H1 (cell line): ENCODE results near the gene NAGLU. TPM values are rescaled to one million over a fixed set of nuclear protein-coding genes. Genes with fewer than 3 reads are reported as not detected.

Source experiments
- CTCF ChIA-PET: fragments of 300-600 bp; sonication (Branson Sonifier 250); formaldehyde crosslinking; loops from one replicate; lab custom pipeline; 2021; ENCODE audit not compliant: partially characterized antibody; lab: Charles Lee
- POLR2A ChIA-PET: fragments of 300-600 bp; sonication (Branson Sonifier 250); formaldehyde crosslinking; loops from one replicate; lab custom pipeline; 2021; ENCODE audit warnings: inconsistent platforms; ENCODE audit not compliant: partially characterized antibody; lab: Charles Lee
- DNase-seq, 2 experiments: peaks; one replicate each; pipeline versions ENCODE4 v3.0.0 to v3.0.0-alpha.2; 2010 to 2022; ENCODE audit warnings: low spot score in 2 of 2, low read depth in 1 of 2, mixed read lengths in 1 of 2
- FAIRE-seq: peaks from 2 replicates; lab custom pipeline; 2011; peaks lifted over from hg19 to GRCh38; lab: Jason Lieb, UNC
- H2AFZ ChIP-seq: 2 replicates; pipeline ENCODE4 v1.8.1; 2012; ENCODE audit warnings: low read length, inconsistent platforms
- H2AK5ac ChIP-seq: 2 replicates; pipeline ENCODE4 v1.6.1; 2013; ENCODE audit warnings: low read depth, low read length
- H2BK120ac ChIP-seq: replicated peaks from 2 replicates; pipeline ENCODE3; 2013; ENCODE audit warnings: low read depth, low read length, inconsistent platforms
- H2BK12ac ChIP-seq: 2 replicates; pipeline ENCODE4 v1.6.1; 2013; ENCODE audit warnings: low read depth, low read length
- H2BK15ac ChIP-seq: 2 replicates; pipeline ENCODE4 v1.6.1; 2013; ENCODE audit warnings: low read length
- H2BK20ac ChIP-seq: 2 replicates; pipeline ENCODE4 v1.6.1; 2013; ENCODE audit warnings: low read length
- H2BK5ac ChIP-seq: 2 replicates; pipeline ENCODE4 v1.6.1; 2013; ENCODE audit warnings: low read depth, low read length
- H3K14ac ChIP-seq: 2 replicates; pipeline ENCODE4 v1.6.1; 2013; ENCODE audit warnings: inconsistent platforms; ENCODE audit not compliant: insufficient read length
- H3K18ac ChIP-seq: 2 replicates; pipeline ENCODE4 v1.6.1; 2013; ENCODE audit warnings: low read length; ENCODE audit errors: extremely low read depth
- H3K23ac ChIP-seq: 2 replicates; pipeline ENCODE4 v1.6.1; 2013; ENCODE audit warnings: inconsistent platforms; ENCODE audit not compliant: insufficient read length
- H3K23me2 ChIP-seq: 2 replicates; pipeline ENCODE4 v1.6.1; 2013; ENCODE audit warnings: low read depth, low read length
- H3K27ac ChIP-seq: 2 replicates; pipeline ENCODE4 v1.6.1; 2011; ENCODE audit warnings: low read depth, low read length, inconsistent platforms
- H3K27me3 ChIP-seq, 4 experiments: replicated peaks in 1 of 4; 1 replicate in 1 of 4; 2 replicates in 3 of 4; pipeline versions ENCODE4 v1.6.1 to v1.8.1; 2011 to 2013; ENCODE audit warnings: low read length in 3 of 4, mild to moderate bottlenecking in 3 of 4, inconsistent platforms in 2 of 4, mixed read lengths in 2 of 4, moderate library complexity in 1 of 4; ENCODE audit not compliant: control insufficient read depth in 3 of 4, insufficient read depth in 3 of 4; ENCODE audit errors: extremely low read depth in 1 of 4
- H3K36me3 ChIP-seq, 4 experiments: 2 replicates each; pipeline versions ENCODE4 v1.6.1 to v1.8.1; 2011 to 2013; ENCODE audit warnings: mild to moderate bottlenecking in 4 of 4, low read length in 3 of 4, moderate library complexity in 2 of 4, control low read depth in 1 of 4, inconsistent platforms in 1 of 4; ENCODE audit not compliant: insufficient read depth in 4 of 4, control insufficient read depth in 2 of 4
- H3K4ac ChIP-seq: replicated peaks from 2 replicates; pipeline ENCODE3; 2013; ENCODE audit warnings: low read length, low read depth, mixed read lengths, inconsistent platforms; ENCODE audit not compliant: insufficient read length
- H3K4me1 ChIP-seq, 4 experiments: replicated peaks in 1 of 4; 1 replicate in 1 of 4; 2 replicates in 3 of 4; pipeline versions ENCODE4 v1.6.1 to v1.8.1; 2011 to 2013; ENCODE audit warnings: low read length in 3 of 4, inconsistent platforms in 2 of 4, mixed read lengths in 1 of 4; ENCODE audit not compliant: insufficient read depth in 4 of 4, control insufficient read depth in 3 of 4
- H3K4me2 ChIP-seq, 2 experiments: 2 replicates each; pipeline versions ENCODE4 v1.6.1 to v1.8.1; 2011 to 2013; ENCODE audit warnings: low read depth in 2 of 2, low read length in 2 of 2, control low read depth in 1 of 2, inconsistent platforms in 1 of 2, mild to moderate bottlenecking in 1 of 2; ENCODE audit not compliant: insufficient read depth in 1 of 2
- H3K4me3 ChIP-seq, 4 experiments: fragments of 200-600, 300-600 bp in 1 of 4; sonication (generic), shearing (Covaris generic), sonication (Bioruptor Twin) in 1 of 4; 2 replicates each; pipeline versions ENCODE4 v1.5.1 to v1.8.1; 2011 to 2016; ENCODE audit warnings: low read length in 4 of 4, low read depth in 3 of 4, control low read depth in 2 of 4, inconsistent platforms in 2 of 4, mild to moderate bottlenecking in 2 of 4, mixed read lengths in 1 of 4, moderate library complexity in 1 of 4; ENCODE audit not compliant: insufficient read depth in 2 of 4; ENCODE audit errors: extremely low read depth in 1 of 4
- H3K56ac ChIP-seq: replicated peaks from 2 replicates; pipeline ENCODE3; 2013; ENCODE audit warnings: low read depth, mild to moderate bottlenecking, mixed read lengths, low read length, inconsistent platforms; ENCODE audit not compliant: insufficient read length
- H3K79me1 ChIP-seq: 2 replicates; pipeline ENCODE4 v1.6.1; 2013; ENCODE audit warnings: low read depth, low read length, control low read depth
- H3K79me2 ChIP-seq, 2 experiments: 2 replicates each; pipeline versions ENCODE4 v1.6.1 to v1.8.1; 2012 to 2013; ENCODE audit warnings: low read length in 2 of 2, mild to moderate bottlenecking in 2 of 2, inconsistent platforms in 1 of 2; ENCODE audit not compliant: insufficient read depth in 2 of 2, control insufficient read depth in 1 of 2
- H3K9ac ChIP-seq, 4 experiments: replicated peaks in 1 of 4; 1 replicate in 1 of 4; 2 replicates in 3 of 4; pipeline versions ENCODE4 v1.6.1 to v1.8.1; 2011 to 2013; ENCODE audit warnings: low read depth in 3 of 4, low read length in 3 of 4, control low read depth in 2 of 4, mild to moderate bottlenecking in 2 of 4, moderate library complexity in 2 of 4, inconsistent platforms in 1 of 4; ENCODE audit errors: extremely low read depth in 1 of 4
- H3K9me3 ChIP-seq, 2 experiments: 2 replicates each; pipeline versions ENCODE4 v1.6.1 to v1.8.1; 2012 to 2013; ENCODE audit warnings: mild to moderate bottlenecking in 2 of 2, moderate library complexity in 2 of 2, control low read depth in 1 of 2, inconsistent platforms in 1 of 2, low read depth in 1 of 2, low read length in 1 of 2, mixed read lengths in 1 of 2; ENCODE audit not compliant: insufficient read depth in 2 of 2
- H4K20me1 ChIP-seq, 2 experiments: replicated peaks in 1 of 2; 2 replicates each; pipeline versions ENCODE3 to v1.8.1; 2011 to 2013; ENCODE audit warnings: inconsistent platforms in 2 of 2, low read length in 2 of 2, mild to moderate bottlenecking in 1 of 2; ENCODE audit not compliant: insufficient read depth in 2 of 2, control insufficient read depth in 1 of 2
- H4K5ac ChIP-seq: 2 replicates; pipeline ENCODE4 v1.6.1; 2013; ENCODE audit warnings: low read length, low read depth, mixed read lengths, inconsistent platforms; ENCODE audit not compliant: insufficient read length
- H4K8ac ChIP-seq: 2 replicates; pipeline ENCODE4 v1.8.0; 2013; ENCODE audit warnings: mild to moderate bottlenecking, moderate library complexity, low read length, inconsistent platforms; ENCODE audit not compliant: insufficient read depth; ENCODE audit errors: extremely low read depth
- H4K91ac ChIP-seq: replicated peaks from 2 replicates; pipeline ENCODE3; 2013; ENCODE audit warnings: low read length, mixed read lengths, inconsistent platforms; ENCODE audit not compliant: insufficient read length
- CTCF ChIP-seq, 3 experiments: IDR thresholded peaks; 1 replicate in 2 of 3; 2 replicates in 1 of 3; pipeline versions ENCODE4 v1.5.1 to v1.6.1; 2011; ENCODE audit warnings: low read length in 3 of 3, mild to moderate bottlenecking in 3 of 3, inconsistent platforms in 2 of 3, low read depth in 1 of 3, moderate library complexity in 1 of 3; ENCODE audit not compliant: insufficient read depth in 1 of 3; ENCODE audit errors: control extremely low read depth in 1 of 3
- E2F6 ChIP-seq: IDR thresholded peaks from 2 replicates; pipeline ENCODE4 v1.6.1; 2012; ENCODE audit warnings: inconsistent platforms
- KDM1A ChIP-seq: fragments of 200-600, 300-600 bp; sonication (generic); IDR thresholded peaks from 2 replicates; pipeline ENCODE4 v1.7.1; 2016; ENCODE audit warnings: mild to moderate bottlenecking, low read length, borderline replicate concordance
- RAD21 ChIP-seq, 2 experiments: IDR thresholded peaks in 1 of 2; conservative IDR thresholded peaks in 1 of 2; 2 replicates each; pipeline ENCODE4 v1.6.1; 2011; ENCODE audit warnings: low read depth in 2 of 2, low read length in 2 of 2, improper control_type of control experiment in 1 of 2, inconsistent platforms in 1 of 2, mild to moderate bottlenecking in 1 of 2, moderate library complexity in 1 of 2
- SP1 ChIP-seq: IDR thresholded peaks from 2 replicates; pipeline ENCODE4 v1.6.1; 2011; ENCODE audit warnings: low read depth, low read length
- SP2 ChIP-seq: IDR thresholded peaks from 2 replicates; pipeline ENCODE4 v1.6.1; 2012; ENCODE audit warnings: mild to moderate bottlenecking, low read length, inconsistent platforms
- SP4 ChIP-seq: IDR thresholded peaks from 2 replicates; pipeline ENCODE4 v1.6.1; 2012; ENCODE audit warnings: low read length, inconsistent platforms
- SRF ChIP-seq: IDR thresholded peaks from 2 replicates; pipeline ENCODE4 v1.6.1; 2011; ENCODE audit warnings: mild to moderate bottlenecking, low read depth, low read length, moderate library complexity
- TAF7 ChIP-seq: optimal IDR thresholded peaks from 2 replicates; pipeline ENCODE3; 2011; ENCODE audit warnings: low read depth, mild to moderate bottlenecking, inconsistent platforms, low read length, moderate library complexity, borderline replicate concordance
- TEAD4 ChIP-seq: IDR thresholded peaks from 2 replicates; pipeline ENCODE4 v1.6.1; 2012; ENCODE audit warnings: low read depth, low read length, inconsistent platforms, mixed read lengths
- WGBS, 2 experiments: shearing (Covaris generic) in 1 of 2; methylation state at CpG; one replicate each; pipeline versions ENCODE4 v1.1.6 to v1.1.7; 2013 to 2015; ENCODE audit warnings: low lambda C conversion rate in 2 of 2, mixed read lengths in 2 of 2, inconsistent platforms in 1 of 2, low coverage in 1 of 2, missing lambda C conversion rate in 1 of 2; ENCODE audit not compliant: insufficient replicate concordance in 2 of 2, insufficient coverage in 1 of 2, insufficient read length in 1 of 2; ENCODE audit errors: extremely low coverage in 1 of 2, missing lambda C conversion rate in 1 of 2; 5-methylcytosine and 5-hydroxymethylcytosine counted together
- polyA plus RNA-seq, 7 experiments: library from polyadenylated mRNA; depleted of rRNA in 3 of 7; stranded (reverse) in 5 of 7; unstranded in 2 of 7; fragments of >200 nt in 5 of 7; fragments of 200-250 nt in 2 of 7; gene quantifications; 1 replicate in 5 of 7; 2 replicates in 1 of 7; 4 replicates in 1 of 7; pipeline versions ENCODE4 v1.2.1 to v1.2.3, GENCODE V29; 2011 to 2013; ENCODE audit warnings: missing spikeins in 2 of 7, mixed read lengths in 2 of 7
- total RNA-seq: library from RNA; stranded (reverse); fragmentation: NEBNext Ultra II Directional; extraction: Animal tissue kit (Norgen Biotek cat#: 25700); gene quantifications from 2 replicates; pipeline ENCODE4 v1.2.1, GENCODE V29; 2021

NAGLU gene
- total and polyA plus RNA-seq, 2 of the 8 experiments (the other 6 are each of a cell fraction or from before 2014, with no cell fraction given), result 21.3 to 21.6 TPM

GRCh38 chr17:42514279-42514678, 21.8 kb upstream of the NAGLU start:
- H3K4me3 ChIP-seq, result no peak overlapping the region
- no peak overlapping the region for H2BK12ac ChIP-seq
- peaks cover 2 to 3% of the 10 kb centered on the region in 2 experiments for H4K20me1 ChIP-seq
- no peaks in the 10 kb centered on the region for H3K79me1 ChIP-seq
- FAIRE-seq (no peak), DNase-seq (no peak)
- H3K56ac ChIP-seq, result no peak overlapping the region
- TF ChIP-seq SP2 (no peak), TEAD4 (no peak), RAD21 (IDR thresholded peaks at IDR 0.05 in 1 of 2, conservative IDR thresholded peaks at IDR 0.05 in 1 of 2; ENCODE audit: low read depth in 2 of 2, low read length in 2 of 2) (no peak), SP4 (no peak), TAF7 (no peak), E2F6 (no peak), KDM1A (no peak), SP1 (no peak), CTCF (IDR thresholded peaks at IDR 0.05; ENCODE audit: control extremely low read depth in 1 of 3, insufficient read depth in 1 of 3, low read depth in 1 of 3, low read length in 3 of 3) (no peak), SRF (no peak)
- no peak overlapping the region for H3K23ac ChIP-seq
- H4K5ac ChIP-seq, result no peak overlapping the region
- H3K4ac ChIP-seq, result no peak overlapping the region
- no peak overlapping the region; the same call in 1 of the 2 replicates for H2BK5ac ChIP-seq
- no peak overlapping the region for H3K18ac ChIP-seq
- H3K27me3 ChIP-seq, result no peaks in the 10 kb centered on the region; a peak in 4 of 7 replicates
- H3K14ac ChIP-seq, result no peak overlapping the region
- POLR2A ChIA-PET, result interaction anchor here (0.9 to 1.6 kb wide), 5 partner anchors 8 to 203 kb away, joined by 3 to 7 read pairs (median 5); no protein-coding TSS in a partner anchor
- CTCF ChIA-PET, result interaction anchor here (0.6 to 2.5 kb wide), 15 partner anchors 8 to 202 kb away, joined by 3 to 10 read pairs (median 5); no protein-coding TSS in a partner anchor
- no peak overlapping the region for H4K8ac ChIP-seq
- no peak overlapping the region for H3K9ac ChIP-seq
- H4K91ac ChIP-seq, result no peak overlapping the region
- no peaks in the 10 kb centered on the region for H3K23me2 ChIP-seq
- H2BK15ac ChIP-seq, result no peak overlapping the region
- H3K27ac ChIP-seq, result no peak overlapping the region; the same call in 1 of the 2 replicates
- H3K79me2 ChIP-seq, result no peaks in the 10 kb centered on the region
- peaks cover 0 to 8% (median 2%) of the 10 kb centered on the region in 4 experiments; a peak in 2 of 8 replicates for H3K36me3 ChIP-seq
- no peak overlapping the region for H2AFZ ChIP-seq
- no peak overlapping the region for H3K4me2 ChIP-seq
- H2AK5ac ChIP-seq, result no peak overlapping the region
- peaks cover 3 to 6% (median 4%) of the 10 kb centered on the region in 4 experiments; a peak in 6 of 7 replicates for H3K4me1 ChIP-seq
- H3K9me3 ChIP-seq, result no peaks in the 10 kb centered on the region
- whole genome bisulfite sequencing, 2 experiments, result 90% methylated on average over 10 of the region's 11 CpGs; no CpG with 5 or more reads in 1 of the 2 experiments
- H2BK20ac ChIP-seq, result no peak overlapping the region
- no peak overlapping the region for H2BK120ac ChIP-seq
